HCT116 (cell line): ENCODE measurements around the gene ETS1. TPM values are rescaled to one million over a fixed set of nuclear protein-coding genes. Genes with fewer than 3 reads are reported as not detected.

Source experiments
- ATAC-seq: fragments of 200-7000 bp; cut with Tn5 transposase; 2 replicates; pipeline ENCODE4 v1.9.1; 2020; ENCODE audit warnings: mild to moderate bottlenecking, moderate library complexity
- BruUV-seq: library from RNA; stranded (reverse); fragments of 400-500 nt; replicated peaks from 2 replicates; lab custom pipeline; 2021; lab: Mats Ljungman, UMichigan
- CTCF ChIA-PET: fragments of 300-600 bp; sonication (Branson Sonifier 250); formaldehyde crosslinking; loops from one replicate; lab custom pipeline; 2021; ENCODE audit warnings: antibody characterized with exemption; lab: Charles Lee
- POLR2A ChIA-PET: fragments of 300-600, 350-600 bp; sonication (Branson Sonifier 250); formaldehyde crosslinking; loops from one replicate; lab custom pipeline; 2021; ENCODE audit warnings: antibody characterized with exemption; lab: Charles Lee
- RAD21 ChIA-PET, 2 experiments: fragments of 300-600 bp; sonication (Branson Sonifier 250); formaldehyde crosslinking; loops; one replicate each; lab custom pipeline; 2023; ENCODE audit warnings: low total read pairs in 2 of 2; ENCODE audit not compliant: uncharacterized antibody in 2 of 2, unreplicated experiment in 2 of 2, low non-redundant PET in 1 of 2; lab: Charles Lee
- DNase-seq: peaks from one replicate; pipeline ENCODE4 v3.0.0-alpha.2; 2010; ENCODE audit warnings: low read depth, low spot score
- H2AFZ ChIP-seq: fragments of 200-600 bp; shearing (Covaris generic), sonication (generic); 2 replicates; pipeline ENCODE4 v1.6.1; 2017; ENCODE audit warnings: low read depth, mixed run types, mixed read lengths, antibody characterized with exemption, low read length; ENCODE audit not compliant: poor library complexity, severe bottlenecking
- H3K27ac ChIP-seq: 2 replicates; pipeline ENCODE4 v1.5.1; 2012; ENCODE audit warnings: low read depth, low read length
- H3K27me3 ChIP-seq: fragments of 200-600 bp; sonication (generic); 2 replicates; pipeline ENCODE4 v1.6.1; 2016; ENCODE audit warnings: mixed run types, low read length, mixed read lengths; ENCODE audit not compliant: insufficient read depth
- H3K36me3 ChIP-seq, 2 experiments: fragments of 200-500 bp in 1 of 2; fragments of 200-600 bp in 1 of 2; sonication (Bioruptor generic) in 1 of 2; sonication (generic) in 1 of 2; 2 replicates each; pipeline versions ENCODE4 v1.5.1 to v1.6.1; 2014 to 2016; ENCODE audit warnings: low read length in 2 of 2, inconsistent platforms in 1 of 2, mixed read lengths in 1 of 2, mixed run types in 1 of 2; ENCODE audit not compliant: insufficient read depth in 2 of 2, control insufficient read depth in 1 of 2
- H3K4me1 ChIP-seq, 2 experiments: fragments of 200-600 bp in 1 of 2; sonication (generic) in 1 of 2; 2 replicates each; pipeline versions ENCODE4 v1.5.1 to v1.6.1; 2012 to 2017; ENCODE audit warnings: low read length in 2 of 2, inconsistent platforms in 1 of 2, mild to moderate bottlenecking in 1 of 2, mixed read lengths in 1 of 2, mixed run types in 1 of 2, moderate library complexity in 1 of 2; ENCODE audit not compliant: insufficient read depth in 2 of 2, control insufficient read depth in 1 of 2
- H3K4me2 ChIP-seq: fragments of 200-600 bp; sonication (generic); 2 replicates; pipeline ENCODE4 v1.6.1; 2017; ENCODE audit warnings: mixed run types, low read length, mixed read lengths
- H3K4me3 ChIP-seq, 2 experiments: fragments of 200-600 bp in 1 of 2; sonication (generic) in 1 of 2; replicated peaks in 1 of 2; 2 replicates each; pipeline ENCODE4 v1.5.1; 2011 to 2016; ENCODE audit warnings: low read length in 2 of 2, control low read depth in 1 of 2, low read depth in 1 of 2, mild to moderate bottlenecking in 1 of 2, mixed read lengths in 1 of 2, mixed run types in 1 of 2
- H3K79me2 ChIP-seq: fragments of 200-600 bp; sonication (generic); 2 replicates; pipeline ENCODE4 v1.6.1; 2017; ENCODE audit warnings: mild to moderate bottlenecking, mixed run types, low read length, moderate library complexity, mixed read lengths; ENCODE audit not compliant: insufficient read depth
- H3K9ac ChIP-seq: fragments of 200-600 bp; sonication (generic); 2 replicates; pipeline ENCODE4 v1.6.1; 2016; ENCODE audit warnings: low read length, mixed read lengths
- H3K9me2 ChIP-seq: fragments of 200-600 bp; sonication (generic), shearing (Covaris generic); 2 replicates; pipeline ENCODE4 v1.6.1; 2017; ENCODE audit warnings: mixed run types, mild to moderate bottlenecking, moderate library complexity; ENCODE audit not compliant: insufficient read depth
- H3K9me3 ChIP-seq, 2 experiments: fragments of 200-500 bp in 1 of 2; fragments of 200-600 bp in 1 of 2; sonication (Bioruptor generic) in 1 of 2; sonication (generic) in 1 of 2; 2 replicates each; pipeline ENCODE4 v1.6.1; 2014 to 2017; ENCODE audit warnings: low read length in 2 of 2, mixed read lengths in 2 of 2, inconsistent platforms in 1 of 2, low read depth in 1 of 2, mild to moderate bottlenecking in 1 of 2, mixed run types in 1 of 2, moderate library complexity in 1 of 2; ENCODE audit not compliant: control insufficient read depth in 1 of 2, insufficient read depth in 1 of 2
- H4K20me1 ChIP-seq: fragments of 200-600 bp; sonication (generic), shearing (Covaris generic); 2 replicates; pipeline ENCODE4 v1.6.1; 2017; ENCODE audit warnings: mixed run types, mild to moderate bottlenecking, moderate library complexity; ENCODE audit not compliant: insufficient read depth
- CBX3 ChIP-seq: IDR thresholded peaks from 2 replicates; pipeline ENCODE4 v1.6.1; 2012; ENCODE audit warnings: low read depth
- EGR1 ChIP-seq: IDR thresholded peaks from 2 replicates; pipeline ENCODE4 v1.6.1; 2012; ENCODE audit warnings: low read depth
- ELF1 ChIP-seq: IDR thresholded peaks from 2 replicates; pipeline ENCODE4 v1.6.1; 2012; ENCODE audit warnings: low read depth, borderline replicate concordance
- EZH2 ChIP-seq: fragments of 200-600 bp; sonication (generic); IDR thresholded peaks from 2 replicates; pipeline ENCODE4 v1.6.1; 2017; ENCODE audit warnings: antibody characterized with exemption, mixed run types
- EZH2phosphoT487 ChIP-seq: fragments of 200-600 bp; IDR thresholded peaks from 2 replicates; pipeline ENCODE4 v1.6.1; 2018; ENCODE audit warnings: antibody characterized with exemption, borderline replicate concordance
- FOSL1 ChIP-seq: IDR thresholded peaks from 2 replicates; pipeline ENCODE4 v1.6.1; 2012; ENCODE audit warnings: low read depth
- JUND ChIP-seq: IDR thresholded peaks from 2 replicates; pipeline ENCODE4 v1.6.1; 2012
- POLR2A ChIP-seq: IDR thresholded peaks from 2 replicates; pipeline ENCODE4 v1.7.0; 2011; ENCODE audit warnings: borderline replicate concordance; ENCODE audit not compliant: insufficient read depth, insufficient read length; ENCODE audit errors: extremely low read depth
- POLR2AphosphoS5 ChIP-seq: IDR thresholded peaks from 2 replicates; pipeline ENCODE4 v1.6.1; 2011; ENCODE audit warnings: mild to moderate bottlenecking, low read depth, low read length, moderate library complexity
- SIN3A ChIP-seq: IDR thresholded peaks from 2 replicates; pipeline ENCODE4 v1.6.1; 2012; ENCODE audit warnings: low read depth
- SRF ChIP-seq: IDR thresholded peaks from 2 replicates; pipeline ENCODE4 v1.6.1; 2012; ENCODE audit warnings: low read depth
- YY1 ChIP-seq: IDR thresholded peaks from 2 replicates; pipeline ENCODE4 v1.6.1; 2011; ENCODE audit warnings: low read length, low read depth, moderate library complexity, mild to moderate bottlenecking; ENCODE audit not compliant: insufficient replicate concordance; ENCODE audit errors: extremely low read depth
- ZFX ChIP-seq: fragments of 450-650 bp; IDR thresholded peaks from 2 replicates; pipeline ENCODE4 v1.6.1; 2017
- ZNF274 ChIP-seq: fragments of 200-500 bp; sonication (Bioruptor generic); IDR thresholded peaks from 2 replicates; pipeline ENCODE4 v1.6.1; 2014; ENCODE audit warnings: mild to moderate bottlenecking, low read depth, low read length, inconsistent platforms
- intact Hi-C: fragments of 100-400 bp; cut with micrococcal nuclease; formaldehyde crosslinking; loops from 2 replicates; pipeline ENCODE4 v1.10.0; 2022
- total RNA-seq: library from RNA; stranded (reverse); gene quantifications from one replicate; pipeline ENCODE4 v1.2.1, GENCODE V29; 2021; ENCODE audit not compliant: unreplicated experiment
- TF ChIP-seq, protein P1 (sequence below): IDR thresholded peaks from 2 replicates; pipeline ENCODE4 v1.6.1; 2012
- TF ChIP-seq, protein P2 (sequence below): IDR thresholded peaks from 2 replicates; pipeline ENCODE4 v1.6.1; 2011; ENCODE audit warnings: mild to moderate bottlenecking, low read length, moderate library complexity; ENCODE audit not compliant: insufficient replicate concordance; ENCODE audit errors: extremely low read depth
- TF ChIP-seq, protein P3 (sequence below): IDR thresholded peaks from 2 replicates; pipeline ENCODE4 v1.6.1; 2012
- TF ChIP-seq, protein P4 (sequence below): IDR thresholded peaks from 2 replicates; pipeline ENCODE4 v1.6.1; 2012; ENCODE audit warnings: low read depth

Gene ETS1
- total RNA-seq, 1 experiment from 2014 or later, result 9.2 TPM

DNA sequence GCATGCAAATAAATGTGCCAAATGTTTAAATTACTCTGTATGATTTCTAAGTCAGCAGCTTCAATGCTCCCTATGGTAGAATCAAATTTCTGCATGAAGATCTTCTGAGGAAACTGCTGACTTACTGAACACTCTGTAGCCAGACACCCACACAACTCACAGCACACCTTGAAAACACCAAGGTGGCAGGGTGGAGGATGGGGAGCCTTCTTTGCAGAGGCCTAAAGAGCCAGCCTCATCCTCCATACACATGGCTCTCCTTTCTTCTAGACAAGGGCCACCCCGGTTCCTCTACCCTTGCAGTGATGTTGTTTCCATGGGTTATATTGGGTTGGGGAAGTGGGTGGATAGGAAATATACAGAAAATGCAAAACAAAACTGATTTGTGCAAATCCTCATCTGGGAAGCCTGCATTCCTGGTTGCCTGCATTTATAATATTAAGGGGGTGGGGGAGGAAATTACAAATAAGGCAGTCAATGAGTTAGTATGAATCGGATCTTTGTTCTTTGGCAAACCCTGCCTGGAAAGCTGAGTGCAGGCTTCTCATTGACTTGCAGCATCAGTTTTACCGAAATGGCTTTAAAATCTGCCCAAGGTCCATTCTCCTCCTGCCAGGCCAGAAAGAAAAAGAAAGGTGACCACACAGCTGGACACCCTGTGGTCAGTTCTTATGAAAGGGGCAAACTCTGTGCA, 15.8 kb upstream of the ETS1 start:
- H3K36me3 ChIP-seq, result no peaks in the 10 kb centered on the region
- H3K9ac ChIP-seq, result no peak overlapping the region
- H3K4me1 ChIP-seq, result no peaks in the 10 kb centered on the region
- ChIA-PET POLR2A (no interaction called here), RAD21 (no interaction called here), CTCF (interaction anchor here (1.2 kb wide), 1 partner anchor 431 kb away, joined by 3 read pairs; no protein-coding TSS in a partner anchor)
- H3K9me2 ChIP-seq, result no peaks in the 10 kb centered on the region
- intact Hi-C loops, result no loop called here
- H3K4me3 ChIP-seq, result no peak overlapping the region
- BruUV-seq, result no TSS peak
- H3K27ac ChIP-seq, result no peak overlapping the region
- no peaks in the 10 kb centered on the region for H4K20me1 ChIP-seq
- no peaks in the 10 kb centered on the region for H3K9me3 ChIP-seq
- no peak overlapping the region for H3K4me2 ChIP-seq
- H3K79me2 ChIP-seq, result no peaks in the 10 kb centered on the region
- peaks cover 58% of the 10 kb centered on the region for H3K27me3 ChIP-seq
- DNase-seq (no peak), ATAC-seq (no peak)
- TF ChIP-seq, protein P1, sequence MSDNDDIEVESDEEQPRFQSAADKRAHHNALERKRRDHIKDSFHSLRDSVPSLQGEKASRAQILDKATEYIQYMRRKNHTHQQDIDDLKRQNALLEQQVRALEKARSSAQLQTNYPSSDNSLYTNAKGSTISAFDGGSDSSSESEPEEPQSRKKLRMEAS, result no peak
- TF ChIP-seq ZNF274, result no peak
- no peak for TF ChIP-seq ELF1
- TF ChIP-seq ZFX, result no peak
- no peak for TF ChIP-seq FOSL1
- no peak for TF ChIP-seq EZH2
- TF ChIP-seq, protein P2, sequence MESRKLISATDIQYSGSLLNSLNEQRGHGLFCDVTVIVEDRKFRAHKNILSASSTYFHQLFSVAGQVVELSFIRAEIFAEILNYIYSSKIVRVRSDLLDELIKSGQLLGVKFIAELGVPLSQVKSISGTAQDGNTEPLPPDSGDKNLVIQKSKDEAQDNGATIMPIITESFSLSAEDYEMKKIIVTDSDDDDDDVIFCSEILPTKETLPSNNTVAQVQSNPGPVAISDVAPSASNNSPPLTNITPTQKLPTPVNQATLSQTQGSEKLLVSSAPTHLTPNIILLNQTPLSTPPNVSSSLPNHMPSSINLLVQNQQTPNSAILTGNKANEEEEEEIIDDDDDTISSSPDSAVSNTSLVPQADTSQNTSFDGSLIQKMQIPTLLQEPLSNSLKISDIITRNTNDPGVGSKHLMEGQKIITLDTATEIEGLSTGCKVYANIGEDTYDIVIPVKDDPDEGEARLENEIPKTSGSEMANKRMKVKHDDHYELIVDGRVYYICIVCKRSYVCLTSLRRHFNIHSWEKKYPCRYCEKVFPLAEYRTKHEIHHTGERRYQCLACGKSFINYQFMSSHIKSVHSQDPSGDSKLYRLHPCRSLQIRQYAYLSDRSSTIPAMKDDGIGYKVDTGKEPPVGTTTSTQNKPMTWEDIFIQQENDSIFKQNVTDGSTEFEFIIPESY, result no peak
- no peak for TF ChIP-seq POLR2A
- no peak for TF ChIP-seq EGR1
- TF ChIP-seq, protein P3, sequence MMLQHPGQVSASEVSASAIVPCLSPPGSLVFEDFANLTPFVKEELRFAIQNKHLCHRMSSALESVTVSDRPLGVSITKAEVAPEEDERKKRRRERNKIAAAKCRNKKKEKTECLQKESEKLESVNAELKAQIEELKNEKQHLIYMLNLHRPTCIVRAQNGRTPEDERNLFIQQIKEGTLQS, result no peak
- no peak for TF ChIP-seq SRF
- no peak for TF ChIP-seq YY1
- TF ChIP-seq EZH2phosphoT487, result no peak
- TF ChIP-seq JUND, result no peak
- TF ChIP-seq, protein P4, sequence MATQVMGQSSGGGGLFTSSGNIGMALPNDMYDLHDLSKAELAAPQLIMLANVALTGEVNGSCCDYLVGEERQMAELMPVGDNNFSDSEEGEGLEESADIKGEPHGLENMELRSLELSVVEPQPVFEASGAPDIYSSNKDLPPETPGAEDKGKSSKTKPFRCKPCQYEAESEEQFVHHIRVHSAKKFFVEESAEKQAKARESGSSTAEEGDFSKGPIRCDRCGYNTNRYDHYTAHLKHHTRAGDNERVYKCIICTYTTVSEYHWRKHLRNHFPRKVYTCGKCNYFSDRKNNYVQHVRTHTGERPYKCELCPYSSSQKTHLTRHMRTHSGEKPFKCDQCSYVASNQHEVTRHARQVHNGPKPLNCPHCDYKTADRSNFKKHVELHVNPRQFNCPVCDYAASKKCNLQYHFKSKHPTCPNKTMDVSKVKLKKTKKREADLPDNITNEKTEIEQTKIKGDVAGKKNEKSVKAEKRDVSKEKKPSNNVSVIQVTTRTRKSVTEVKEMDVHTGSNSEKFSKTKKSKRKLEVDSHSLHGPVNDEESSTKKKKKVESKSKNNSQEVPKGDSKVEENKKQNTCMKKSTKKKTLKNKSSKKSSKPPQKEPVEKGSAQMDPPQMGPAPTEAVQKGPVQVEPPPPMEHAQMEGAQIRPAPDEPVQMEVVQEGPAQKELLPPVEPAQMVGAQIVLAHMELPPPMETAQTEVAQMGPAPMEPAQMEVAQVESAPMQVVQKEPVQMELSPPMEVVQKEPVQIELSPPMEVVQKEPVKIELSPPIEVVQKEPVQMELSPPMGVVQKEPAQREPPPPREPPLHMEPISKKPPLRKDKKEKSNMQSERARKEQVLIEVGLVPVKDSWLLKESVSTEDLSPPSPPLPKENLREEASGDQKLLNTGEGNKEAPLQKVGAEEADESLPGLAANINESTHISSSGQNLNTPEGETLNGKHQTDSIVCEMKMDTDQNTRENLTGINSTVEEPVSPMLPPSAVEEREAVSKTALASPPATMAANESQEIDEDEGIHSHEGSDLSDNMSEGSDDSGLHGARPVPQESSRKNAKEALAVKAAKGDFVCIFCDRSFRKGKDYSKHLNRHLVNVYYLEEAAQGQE, result no peak
- no peak for TF ChIP-seq CBX3
- TF ChIP-seq SIN3A, result no peak
- no peak for TF ChIP-seq POLR2AphosphoS5
- no peak overlapping the region for H2AFZ ChIP-seq
